Ascending aorta (tissue), 2 donors: ENCODE data around the gene CRYGS. TPM values are rescaled to one million over a fixed set of nuclear protein-coding genes. Genes with fewer than 3 reads are reported as not detected.
"Not testable (repeated sequence)": the region's sequence is repeated elsewhere in the genome, so short reads cannot be mapped to it uniquely, and the experiment has no call there.

ENCODE experiments used
- DNase-seq, 2 donors: peaks; one replicate each; pipeline ENCODE4 v3.0.0-alpha.2; 2019; ENCODE audit warnings: low spot score in 2 of 2
- H3K27ac ChIP-seq, 2 donors: fragments of 200-600 bp; sonication (generic); one replicate each; pipeline ENCODE4 v1.5.1; 2016 to 2017; ENCODE audit warnings: mild to moderate bottlenecking in 1 of 2
- H3K27me3 ChIP-seq: fragments of 200-600 bp; sonication (generic); one replicate; pipeline ENCODE4 v1.5.1; 2017
- H3K36me3 ChIP-seq, 2 donors: fragments of 200-600 bp; sonication (generic); one replicate each; pipeline ENCODE4 v1.5.1; 2016
- H3K4me1 ChIP-seq, 2 donors: fragments of 200-600 bp; sonication (generic); one replicate each; pipeline ENCODE4 v1.5.1; 2016 to 2017; ENCODE audit warnings: mild to moderate bottlenecking in 1 of 2
- H3K4me3 ChIP-seq, 2 donors: fragments of 200-600 bp; sonication (generic); one replicate each; pipeline ENCODE4 v1.5.1; 2016 to 2017; ENCODE audit warnings: mild to moderate bottlenecking in 1 of 2
- H3K9me3 ChIP-seq, 2 donors: fragments of 200-600 bp; sonication (generic); one replicate each; pipeline ENCODE4 v1.5.1; 2016
- intact Hi-C: fragments of 100-400 bp; cut with DNase I; formaldehyde crosslinking; loops from one replicate; pipeline ENCODE4 v1.15.1; 2023
- total RNA-seq: library from RNA; depleted of rRNA; stranded (reverse); fragments of >200 nt; gene quantifications from one replicate; pipeline ENCODE4 v1.1.0, GENCODE V29; 2016
- TF ChIP-seq, protein P1 (sequence below), 3 experiments: fragments of 200-600 bp in 2 of 3; fragments of 450-650 bp in 1 of 3; sonication (generic) in 2 of 3; IDR thresholded peaks; one replicate each; pipeline ENCODE4 v1.5.1; 2016 to 2019; ENCODE audit warnings: antibody characterized with exemption in 3 of 3, mild to moderate bottlenecking in 1 of 3, moderate library complexity in 1 of 3

CRYGS gene
- total RNA-seq, 1 donor from 2014 or later, result not detected

DNA sequence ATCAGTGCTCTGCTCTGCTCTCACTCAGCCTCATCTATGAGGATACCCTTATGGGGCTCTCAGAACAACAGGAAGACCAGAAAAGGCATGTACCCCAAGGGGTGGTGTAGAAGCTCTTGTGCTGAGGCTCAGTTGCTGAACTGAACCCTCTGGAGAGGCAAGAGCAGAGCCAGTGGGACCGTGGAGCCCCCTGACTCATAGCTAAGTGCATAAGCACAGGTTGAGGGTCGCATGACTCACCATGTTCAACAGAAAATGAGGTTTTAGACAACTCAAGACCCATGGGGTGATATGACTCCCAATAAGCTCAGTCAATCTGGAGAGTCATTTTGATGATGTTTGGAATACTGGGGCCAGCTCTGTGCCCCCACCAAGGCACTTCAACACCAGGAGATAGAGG lies 37.3 kb downstream of the CRYGS start:
- intact Hi-C loops, result no loop called here
- no peaks in the 10 kb centered on the region for H3K4me1 ChIP-seq
- H3K9me3 ChIP-seq, result no peaks in the 10 kb centered on the region
- H3K36me3 ChIP-seq, result no peaks in the 10 kb centered on the region
- no peaks in the 10 kb centered on the region for H3K27me3 ChIP-seq
- DNase-seq, result peak in 1 of 2 donors; percentile 46
- no peak overlapping the region for H3K27ac ChIP-seq
- TF ChIP-seq, protein P1, sequence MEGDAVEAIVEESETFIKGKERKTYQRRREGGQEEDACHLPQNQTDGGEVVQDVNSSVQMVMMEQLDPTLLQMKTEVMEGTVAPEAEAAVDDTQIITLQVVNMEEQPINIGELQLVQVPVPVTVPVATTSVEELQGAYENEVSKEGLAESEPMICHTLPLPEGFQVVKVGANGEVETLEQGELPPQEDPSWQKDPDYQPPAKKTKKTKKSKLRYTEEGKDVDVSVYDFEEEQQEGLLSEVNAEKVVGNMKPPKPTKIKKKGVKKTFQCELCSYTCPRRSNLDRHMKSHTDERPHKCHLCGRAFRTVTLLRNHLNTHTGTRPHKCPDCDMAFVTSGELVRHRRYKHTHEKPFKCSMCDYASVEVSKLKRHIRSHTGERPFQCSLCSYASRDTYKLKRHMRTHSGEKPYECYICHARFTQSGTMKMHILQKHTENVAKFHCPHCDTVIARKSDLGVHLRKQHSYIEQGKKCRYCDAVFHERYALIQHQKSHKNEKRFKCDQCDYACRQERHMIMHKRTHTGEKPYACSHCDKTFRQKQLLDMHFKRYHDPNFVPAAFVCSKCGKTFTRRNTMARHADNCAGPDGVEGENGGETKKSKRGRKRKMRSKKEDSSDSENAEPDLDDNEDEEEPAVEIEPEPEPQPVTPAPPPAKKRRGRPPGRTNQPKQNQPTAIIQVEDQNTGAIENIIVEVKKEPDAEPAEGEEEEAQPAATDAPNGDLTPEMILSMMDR (IDR thresholded peaks at IDR 0.05), result no peak
- H3K4me3 ChIP-seq, result no peak overlapping the region

DNA sequence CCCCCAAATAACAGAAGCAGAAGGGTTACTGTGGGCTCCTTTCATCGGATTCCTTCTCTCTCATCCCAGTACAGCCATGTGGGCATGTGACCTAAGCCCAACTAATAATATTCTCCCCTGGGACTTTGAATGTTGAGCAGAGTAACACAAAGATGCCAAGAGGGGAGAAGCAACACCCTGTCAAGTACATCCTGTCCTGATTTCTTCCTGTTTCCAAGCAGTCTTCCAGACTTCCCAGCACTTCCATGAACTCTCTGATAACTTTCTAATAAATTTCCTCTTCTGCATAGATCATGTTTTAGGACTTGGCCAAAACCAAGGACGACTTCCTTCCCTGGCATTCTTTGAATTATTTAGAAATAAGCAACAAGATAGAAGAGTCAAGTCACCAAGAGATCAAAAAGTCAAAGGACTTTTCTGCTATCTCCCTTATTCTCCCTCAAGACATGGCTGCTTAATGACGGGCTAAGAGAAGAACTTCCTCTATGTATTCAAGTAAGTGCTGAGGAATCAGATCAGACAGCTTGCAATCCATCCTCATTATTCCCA lies 37.9 kb downstream of the CRYGS start:
- no peaks in the 10 kb centered on the region for H3K27me3 ChIP-seq
- peak in 1 of 2 donors; percentile 13 for DNase-seq
- no peaks in the 10 kb centered on the region for H3K36me3 ChIP-seq
- H3K4me1 ChIP-seq, result no peaks in the 10 kb centered on the region
- H3K27ac ChIP-seq, result no peak overlapping the region
- H3K4me3 ChIP-seq, result no peak overlapping the region
- no peaks in the 10 kb centered on the region for H3K9me3 ChIP-seq
- TF ChIP-seq, protein P1 (IDR thresholded peaks at IDR 0.05), result no peak
- intact Hi-C loops, result no loop called here

DNA sequence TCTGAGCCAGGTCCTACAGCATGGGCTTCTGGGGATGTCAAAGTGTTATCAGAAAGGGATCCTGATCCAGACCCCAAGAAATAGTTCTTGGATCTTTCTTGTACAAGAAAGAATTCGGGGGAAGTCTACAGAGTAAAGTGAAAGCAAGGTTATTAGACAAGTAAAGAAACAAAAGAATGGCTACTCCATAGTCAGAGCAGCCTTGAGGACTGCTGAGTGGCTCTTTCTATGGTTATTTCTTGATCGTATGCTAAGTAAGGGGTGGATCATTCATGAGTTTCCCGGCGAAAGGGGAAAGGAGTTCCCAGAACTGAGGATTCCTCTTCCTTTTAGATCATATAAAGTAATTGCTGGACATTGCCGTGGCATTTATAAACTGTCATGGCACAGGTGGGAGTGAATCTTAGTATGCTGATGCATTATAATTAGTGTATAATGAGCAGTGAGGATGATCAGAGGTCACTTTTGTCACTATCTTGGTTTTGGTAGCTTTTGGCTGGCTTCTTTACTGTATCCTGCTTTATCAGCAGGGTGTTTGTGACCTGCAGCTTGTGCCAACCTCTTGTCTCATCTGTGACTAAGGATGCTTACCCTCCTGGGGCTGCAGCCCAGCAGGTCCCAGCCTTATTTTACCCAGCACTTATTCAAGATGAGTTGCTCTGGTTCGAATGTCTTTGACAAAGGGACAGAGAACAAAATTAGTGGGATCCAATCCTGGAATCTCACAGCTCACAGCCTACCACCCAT lies 41.0 kb downstream of the CRYGS start:
- H3K4me3 ChIP-seq, result peak overlapping the region in 1 of 2 donors; percentile 35

DNA sequence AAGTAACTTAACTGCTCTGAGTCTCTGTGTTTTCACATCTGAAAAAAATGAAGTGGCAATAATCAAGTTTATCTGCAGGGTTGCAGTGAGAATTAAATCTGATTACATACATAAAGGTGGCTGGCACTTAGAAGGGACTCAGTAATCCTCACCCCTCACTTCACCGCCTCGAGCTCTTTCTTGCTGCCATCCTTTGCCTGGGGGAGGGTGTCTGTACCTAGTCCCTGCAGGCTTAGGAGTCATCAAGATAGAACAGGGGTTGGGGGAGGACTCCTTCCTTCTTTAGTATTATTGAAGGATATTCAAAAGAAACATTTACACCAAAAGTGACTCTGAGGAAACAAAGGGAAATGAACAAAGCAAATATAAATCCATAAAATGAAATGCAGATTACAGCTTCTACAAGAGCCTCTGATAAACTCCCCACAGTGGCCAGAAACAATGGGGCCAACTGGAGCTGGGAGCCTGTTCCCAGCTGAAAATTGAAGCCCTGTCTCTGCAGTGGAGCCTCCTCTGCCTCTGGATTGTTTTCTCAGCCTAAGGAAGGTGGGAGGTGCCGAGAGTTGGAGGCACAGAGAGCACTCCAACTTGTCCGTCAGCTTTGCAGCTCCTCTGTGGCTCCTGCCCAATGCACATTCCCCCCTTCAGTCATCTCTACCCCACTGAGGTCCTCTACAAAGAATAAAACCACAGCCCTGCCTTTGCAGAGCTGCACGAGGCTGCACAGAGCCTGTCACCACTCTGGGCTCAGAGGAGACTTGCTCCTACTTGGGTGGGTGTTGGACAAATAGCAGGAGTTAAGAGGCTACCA lies 41.8 kb downstream of the CRYGS start:
- Histone ChIP-seq H3K36me3 (no peaks in the 10 kb centered on the region), H3K27me3 (no peaks in the 10 kb centered on the region), H3K27ac (no peak overlapping the region), H3K9me3 (no peaks in the 10 kb centered on the region), H3K4me3 (peak overlapping the region in 1 of 2 donors; percentile 35), H3K4me1 (no peaks in the 10 kb centered on the region)
- no peak for DNase-seq
- TF ChIP-seq, protein P1 (IDR thresholded peaks at IDR 0.05), result no peak
- intact Hi-C loops, result no loop called here

More for the DNA sequence above, 41.0 kb downstream of the CRYGS start:
- H3K27ac ChIP-seq, result no peak overlapping the region
- no peaks in the 10 kb centered on the region for H3K36me3 ChIP-seq
- H3K9me3 ChIP-seq, result no peaks in the 10 kb centered on the region
- intact Hi-C loops, result no loop called here
- no peaks in the 10 kb centered on the region for H3K4me1 ChIP-seq
- TF ChIP-seq, protein P1 (IDR thresholded peaks at IDR 0.05), result no peak
- DNase-seq, result no peak
- H3K27me3 ChIP-seq, result no peaks in the 10 kb centered on the region

DNA sequence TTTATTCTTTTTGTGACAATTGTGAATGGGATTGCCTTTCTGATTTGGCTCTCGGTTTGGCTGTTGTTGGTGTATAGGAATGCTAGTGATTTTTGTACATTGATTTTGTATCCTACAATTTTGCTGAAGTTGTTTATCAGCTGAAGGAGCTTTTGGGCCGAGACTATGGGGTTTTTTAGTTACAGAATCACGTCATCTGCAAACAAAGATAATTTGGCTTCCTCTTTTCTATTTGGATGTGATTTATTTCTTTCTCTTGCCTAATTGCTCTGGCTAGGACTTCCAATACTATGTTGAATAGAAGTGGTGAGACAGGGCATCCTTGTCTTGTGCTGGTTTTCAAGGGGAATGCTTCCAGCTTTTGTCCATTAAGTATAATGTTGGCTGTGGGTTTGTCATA lies 44.2 kb downstream of the CRYGS start:
- H3K4me1 ChIP-seq, intact Hi-C loops: not testable (repeated sequence)

DNA sequence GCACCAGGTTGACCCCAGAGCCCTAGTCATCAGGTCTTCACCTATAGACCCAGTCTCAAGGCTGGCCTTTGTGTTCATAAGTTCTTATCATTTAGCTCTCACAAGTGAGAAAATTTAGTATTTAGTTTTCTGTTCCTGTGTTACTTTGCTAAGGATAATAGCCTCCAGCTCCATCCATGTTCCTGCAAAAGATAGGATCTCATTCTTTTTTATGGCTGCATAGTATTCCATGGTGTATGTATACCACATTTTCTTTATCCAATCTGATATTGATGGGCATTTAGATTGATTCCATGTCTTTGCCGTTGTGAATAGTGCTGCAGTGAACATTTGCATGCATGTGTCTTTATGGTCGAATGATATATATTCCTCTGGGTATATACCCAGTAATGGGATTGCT lies 46.2 kb downstream of the CRYGS start:
- intact Hi-C loops, H3K9me3 ChIP-seq, H3K4me3 ChIP-seq, H3K27ac ChIP-seq, H3K27me3 ChIP-seq, H3K36me3 ChIP-seq, DNase-seq: not testable (repeated sequence)
- peaks cover 0 to 21% of the 10 kb centered on the region in 2 donors for H3K4me1 ChIP-seq

More for the DNA sequence above, 44.2 kb downstream of the CRYGS start:
- H3K27ac ChIP-seq, H3K27me3 ChIP-seq, H3K4me3 ChIP-seq, DNase-seq, H3K36me3 ChIP-seq, H3K9me3 ChIP-seq: not testable (repeated sequence)
